Neuron (in vitro differentiated cells): Measurements from ENCODE around the gene TBC1D9.
A peak's percentile ranks its signal among the peaks of the same experiment; 100 is the strongest.

ENCODE experiments used
- H2AFZ ChIP-seq: one replicate; pipeline ENCODE4 v1.6.1; 2013; ENCODE audit warnings: low read depth, mild to moderate bottlenecking, inconsistent platforms, low read length, moderate library complexity
- H3K27me3 ChIP-seq: one replicate; pipeline ENCODE4 v1.6.1; 2013; ENCODE audit warnings: low read length; ENCODE audit not compliant: insufficient read depth
- H3K36me3 ChIP-seq: one replicate; pipeline ENCODE4 v1.6.1; 2013; ENCODE audit warnings: low read length; ENCODE audit not compliant: insufficient read depth
- H3K4me1 ChIP-seq: one replicate; pipeline ENCODE4 v1.6.1; 2013; ENCODE audit warnings: low read length; ENCODE audit not compliant: insufficient read depth
- H3K4me3 ChIP-seq: 2 replicates; pipeline ENCODE4 v1.5.1; 2013; ENCODE audit warnings: mild to moderate bottlenecking, low read length, moderate library complexity
- H3K9me3 ChIP-seq: one replicate; pipeline ENCODE4 v1.6.1; 2013; ENCODE audit warnings: low read length

TBC1D9 gene

DNA sequence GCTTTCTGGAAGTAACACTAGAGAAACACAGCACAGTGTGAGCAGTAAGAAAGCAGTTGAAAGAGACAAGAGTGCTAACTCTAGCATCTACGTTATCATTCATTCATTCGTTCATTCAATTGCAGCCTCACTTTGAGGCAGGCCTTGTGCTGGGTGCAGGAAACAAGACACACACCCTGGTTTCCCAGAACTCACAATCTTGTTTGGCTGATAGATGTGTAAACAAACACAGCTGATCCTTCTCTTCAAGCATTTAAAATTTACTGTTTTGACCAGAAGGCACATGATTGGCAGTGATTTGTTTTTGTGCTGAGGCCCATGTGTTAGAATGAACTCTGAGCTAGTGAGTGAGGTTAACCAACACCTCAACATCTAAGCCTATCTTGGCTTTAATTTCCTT, 20.4 kb upstream of the TBC1D9 start:
- Histone ChIP-seq H3K27me3 (no peaks in the 10 kb centered on the region), H3K36me3 (no peaks in the 10 kb centered on the region), H3K4me3 (no peak overlapping the region), H3K9me3 (no peaks in the 10 kb centered on the region), H2AFZ (no peak overlapping the region), H3K4me1 (no peaks in the 10 kb centered on the region)

DNA sequence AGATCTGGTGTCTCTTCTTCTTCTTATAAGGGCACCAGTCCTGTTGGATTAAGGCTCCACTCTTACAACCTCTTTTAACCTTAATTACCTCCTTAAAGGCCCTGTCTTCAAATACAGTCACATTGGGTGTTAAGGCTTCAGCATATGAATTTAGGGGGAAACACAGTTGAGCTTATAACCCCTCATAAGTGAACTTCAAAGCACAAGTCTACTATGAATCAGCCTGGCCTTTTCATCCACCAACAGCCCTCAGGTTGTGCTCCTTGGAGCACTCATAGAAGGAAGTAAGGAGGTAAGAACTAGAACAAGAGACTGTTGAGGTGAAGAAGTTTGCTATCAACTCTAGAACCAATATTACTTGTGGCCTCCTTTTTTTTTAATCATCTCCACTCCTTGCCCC, 18.8 kb upstream of the TBC1D9 start:
- H3K4me1 ChIP-seq, result no peaks in the 10 kb centered on the region
- H3K4me3 ChIP-seq, result no peak overlapping the region
- H3K9me3 ChIP-seq, result peaks cover 2% of the 10 kb centered on the region
- no peak overlapping the region for H2AFZ ChIP-seq
- H3K36me3 ChIP-seq, result no peaks in the 10 kb centered on the region
- H3K27me3 ChIP-seq, result no peaks in the 10 kb centered on the region

DNA sequence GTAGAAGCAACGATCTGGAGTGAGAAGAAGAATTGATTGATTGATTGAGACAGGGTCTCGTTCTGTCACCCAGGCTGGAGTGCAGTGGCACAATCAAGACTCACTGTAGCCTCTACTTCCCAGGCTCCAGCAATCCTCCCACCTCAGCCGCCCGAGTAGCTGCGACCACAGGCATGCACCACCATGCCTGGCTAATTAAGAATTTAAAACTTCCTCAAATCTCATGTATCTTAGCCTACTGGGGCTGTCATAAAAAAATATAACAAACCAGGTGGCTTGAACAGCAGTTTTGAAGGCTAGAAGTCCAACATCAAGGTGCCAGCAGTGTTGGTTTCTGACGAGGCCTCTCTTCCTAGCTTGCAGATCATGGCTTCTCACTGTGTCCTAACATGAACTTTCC, 18.3 kb upstream of the TBC1D9 start:
- H2AFZ ChIP-seq, result no peak overlapping the region
- H3K9me3 ChIP-seq, result peaks cover 2% of the 10 kb centered on the region
- H3K4me1 ChIP-seq, result no peaks in the 10 kb centered on the region
- H3K27me3 ChIP-seq, result no peaks in the 10 kb centered on the region
- H3K4me3 ChIP-seq, result no peak overlapping the region
- H3K36me3 ChIP-seq, result no peaks in the 10 kb centered on the region

DNA sequence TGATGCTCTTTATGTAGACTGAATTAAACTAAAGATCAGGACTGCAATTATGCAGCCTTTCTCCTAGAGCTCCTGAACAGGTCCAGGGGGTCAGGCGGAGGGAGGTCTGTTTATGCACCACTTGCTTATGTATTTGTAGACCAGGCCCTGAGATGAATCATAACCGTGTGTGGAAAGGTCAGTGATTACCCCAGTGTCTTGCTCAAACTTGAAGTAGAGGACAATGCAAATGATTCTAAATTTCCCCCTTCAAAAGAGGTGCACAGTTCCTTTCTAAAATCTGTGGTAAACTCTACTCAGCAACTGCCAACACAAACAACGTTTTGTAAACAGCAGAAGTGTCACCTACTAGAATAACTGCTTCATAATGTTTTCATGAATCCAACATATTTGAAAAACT, 13.0 kb upstream of the TBC1D9 start:
- no peaks in the 10 kb centered on the region for H3K36me3 ChIP-seq
- H3K9me3 ChIP-seq, result peaks cover 2% of the 10 kb centered on the region
- H3K27me3 ChIP-seq, result no peaks in the 10 kb centered on the region
- no peak overlapping the region for H2AFZ ChIP-seq
- H3K4me1 ChIP-seq, result no peaks in the 10 kb centered on the region
- no peak overlapping the region for H3K4me3 ChIP-seq

DNA sequence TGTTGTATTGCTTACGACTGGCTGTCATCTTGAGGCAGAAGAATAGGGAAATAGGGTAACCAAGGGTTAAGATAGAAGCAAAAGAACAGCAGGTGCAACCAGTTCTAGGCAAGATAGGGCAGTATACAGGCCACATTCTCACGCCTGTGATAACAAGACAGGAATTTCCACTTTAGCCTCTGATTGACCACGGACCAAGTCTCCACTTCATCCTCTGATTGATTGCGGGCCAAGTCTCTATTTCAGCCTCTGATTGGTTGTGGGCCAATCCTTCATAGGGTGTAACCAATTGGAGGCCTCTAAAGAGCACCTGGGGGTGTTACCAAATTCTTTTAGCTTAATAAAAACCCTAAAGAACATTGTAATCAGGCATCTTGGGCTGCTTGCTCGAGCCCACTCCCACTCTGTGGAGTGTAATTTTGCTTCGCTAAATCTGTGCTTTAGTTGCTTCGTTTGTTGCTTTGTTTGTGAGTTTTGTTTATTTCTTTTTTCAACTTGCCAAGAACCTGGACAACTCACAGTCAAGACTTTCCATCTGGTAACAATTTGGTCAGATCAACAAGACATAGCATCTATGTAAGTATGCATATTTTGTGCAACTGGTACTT, 8.7 kb upstream of the TBC1D9 start:
- no peaks in the 10 kb centered on the region for H3K27me3 ChIP-seq
- no peak overlapping the region for H3K4me3 ChIP-seq
- no peaks in the 10 kb centered on the region for H3K4me1 ChIP-seq
- H3K36me3 ChIP-seq, result no peaks in the 10 kb centered on the region
- no peaks in the 10 kb centered on the region for H3K9me3 ChIP-seq
- no peak overlapping the region for H2AFZ ChIP-seq

DNA sequence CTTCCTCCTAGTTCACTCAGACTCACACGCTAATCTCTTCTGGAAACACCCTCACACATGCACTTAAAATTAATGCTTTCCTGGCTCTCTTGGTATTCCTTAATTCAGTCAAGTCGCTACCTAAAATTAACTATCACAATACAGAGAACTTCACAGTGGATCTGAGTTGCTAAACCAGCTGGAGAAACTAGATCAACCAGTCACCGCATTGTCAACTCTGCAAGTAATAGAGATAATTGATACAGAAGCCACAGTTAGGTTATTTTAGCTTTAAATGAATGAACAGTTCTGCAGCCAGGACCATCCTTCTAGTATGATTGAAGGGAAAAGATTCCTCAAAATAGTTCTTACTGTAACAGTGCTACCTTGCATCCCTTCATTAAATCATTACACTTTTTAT, 6.0 kb upstream of the TBC1D9 start:
- H3K36me3 ChIP-seq, result no peaks in the 10 kb centered on the region
- peaks cover 4% of the 10 kb centered on the region for H3K4me1 ChIP-seq
- no peaks in the 10 kb centered on the region for H3K9me3 ChIP-seq
- H2AFZ ChIP-seq, result no peak overlapping the region
- H3K27me3 ChIP-seq, result no peaks in the 10 kb centered on the region
- no peak overlapping the region for H3K4me3 ChIP-seq

DNA sequence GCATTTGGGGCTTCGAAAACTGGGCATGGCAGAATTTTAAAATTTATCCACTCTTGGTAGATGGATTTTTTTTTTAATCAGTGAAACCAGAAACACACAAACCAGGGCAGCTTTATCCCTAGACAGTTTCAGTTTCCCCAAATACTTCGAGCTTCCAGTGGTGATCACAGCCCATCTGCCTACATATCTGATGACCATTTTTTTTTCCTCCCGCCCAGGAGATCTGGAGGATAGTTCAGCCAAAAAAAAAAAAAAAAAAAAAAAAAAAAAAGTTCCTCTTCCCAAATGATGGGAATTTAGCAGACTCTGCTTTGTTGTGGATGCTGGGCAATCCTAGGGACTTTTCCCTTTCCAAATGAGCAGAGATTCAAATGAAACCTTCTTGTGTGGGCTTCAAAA, 1.0 kb upstream of the TBC1D9 start:
- Histone ChIP-seq H3K36me3 (peaks cover 4% of the 10 kb centered on the region), H3K9me3 (no peaks in the 10 kb centered on the region), H3K4me3 (peak overlapping the region; percentile 85), H3K27me3 (no peaks in the 10 kb centered on the region), H2AFZ (peak overlapping the region; percentile 95), H3K4me1 (peaks cover 11% of the 10 kb centered on the region)

DNA sequence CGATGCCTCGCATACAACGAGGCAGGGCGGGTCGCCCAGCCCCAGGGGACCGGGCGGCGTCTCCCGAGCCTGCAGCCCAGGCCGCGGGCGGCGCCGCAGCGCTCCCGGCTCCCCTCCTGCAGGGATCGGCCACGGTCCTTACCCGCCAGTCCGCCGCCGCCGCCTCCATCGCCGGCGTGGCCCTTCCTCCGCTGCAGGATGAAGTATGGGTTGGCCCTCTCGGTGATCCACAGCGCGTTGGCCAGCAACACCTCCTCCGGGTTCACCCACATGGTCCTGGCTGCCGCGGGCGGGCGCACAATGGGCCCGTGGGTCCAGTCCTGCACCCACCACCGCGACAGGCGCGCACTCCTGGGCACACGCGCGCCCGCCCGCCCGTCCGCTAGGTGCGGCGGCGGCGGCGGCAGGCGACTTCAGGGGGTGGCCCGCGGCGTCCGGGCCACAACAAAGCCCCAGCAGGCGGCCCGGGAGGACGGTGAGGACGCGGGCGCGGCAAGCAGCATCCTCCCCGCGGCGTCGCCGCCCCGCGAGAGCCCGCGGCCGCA, 339 bp downstream of the TBC1D9 start:
- peaks cover 11% of the 10 kb centered on the region for H3K4me1 ChIP-seq
- H2AFZ ChIP-seq, result peak overlapping the region; percentile 95
- H3K9me3 ChIP-seq, result no peaks in the 10 kb centered on the region
- H3K27me3 ChIP-seq, result no peaks in the 10 kb centered on the region
- peak overlapping the region; percentile 85 for H3K4me3 ChIP-seq
- peaks cover 4% of the 10 kb centered on the region for H3K36me3 ChIP-seq

DNA sequence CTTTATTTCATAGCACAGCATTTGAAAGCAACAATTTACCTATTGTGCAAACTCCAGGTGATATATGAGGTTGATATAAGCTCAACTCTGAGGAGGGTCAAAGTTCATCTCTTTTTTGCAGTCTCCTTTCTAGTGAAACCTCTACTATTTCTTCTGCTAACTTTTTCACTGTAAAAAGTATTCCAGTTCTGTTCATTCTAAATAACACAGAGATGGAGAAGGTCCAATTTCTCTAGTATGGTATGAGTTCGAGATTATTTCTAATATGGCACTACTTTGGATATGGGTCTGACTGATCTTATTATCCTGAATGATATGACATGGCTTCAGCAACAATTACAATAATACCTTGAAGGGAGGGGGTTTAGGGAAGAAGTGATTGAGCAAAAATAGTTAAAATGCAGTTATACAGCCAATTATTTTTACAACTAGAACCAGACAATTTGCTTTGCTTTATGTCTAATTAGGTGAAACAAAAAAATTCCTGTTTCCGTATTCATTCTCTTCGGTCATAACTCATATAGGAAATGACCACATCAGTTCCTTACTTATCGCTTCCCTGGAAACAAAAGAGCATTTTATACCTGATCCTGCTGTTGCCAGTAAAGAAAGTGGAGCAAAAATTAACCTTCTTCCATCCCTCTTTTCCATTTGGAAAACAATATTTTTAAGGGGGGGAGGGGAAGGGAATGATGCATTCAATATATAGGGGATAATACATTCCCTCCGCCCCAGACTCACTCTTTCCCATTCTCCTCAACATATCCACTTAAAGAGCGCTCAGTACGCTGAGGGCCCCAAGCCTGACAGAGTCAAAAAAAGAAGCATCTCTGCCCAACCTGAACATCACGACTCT, 1.0 kb downstream of the TBC1D9 start:
- Histone ChIP-seq H3K9me3 (no peaks in the 10 kb centered on the region), H3K36me3 (peaks cover 4% of the 10 kb centered on the region), H2AFZ (peak overlapping the region; percentile 95), H3K4me1 (peaks cover 11% of the 10 kb centered on the region), H3K27me3 (no peaks in the 10 kb centered on the region), H3K4me3 (peak overlapping the region; percentile 85)

DNA sequence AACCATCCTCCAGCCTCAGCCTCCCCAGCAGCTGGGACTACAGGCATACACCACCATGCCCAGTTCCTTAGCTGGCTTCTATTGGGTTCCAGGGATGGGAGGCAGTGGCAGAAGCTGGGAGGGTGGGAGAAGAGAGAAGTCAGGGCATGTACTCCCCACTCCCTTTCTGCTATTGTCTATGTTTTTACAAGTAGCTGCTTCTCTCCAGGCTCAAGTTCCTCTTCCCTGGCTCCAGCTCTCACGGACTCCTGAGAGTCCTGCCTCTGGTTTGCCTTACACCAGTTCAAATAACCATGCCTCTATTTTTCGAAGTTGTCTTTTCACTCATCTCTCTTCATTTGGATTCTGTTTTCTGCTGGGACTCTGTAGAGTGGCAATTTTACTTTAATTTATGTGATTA, 2.9 kb downstream of the TBC1D9 start:
- Histone ChIP-seq H2AFZ (no peak overlapping the region), H3K4me3 (no peak overlapping the region), H3K4me1 (peaks cover 11% of the 10 kb centered on the region), H3K36me3 (peaks cover 4% of the 10 kb centered on the region), H3K27me3 (no peaks in the 10 kb centered on the region), H3K9me3 (no peaks in the 10 kb centered on the region)

DNA sequence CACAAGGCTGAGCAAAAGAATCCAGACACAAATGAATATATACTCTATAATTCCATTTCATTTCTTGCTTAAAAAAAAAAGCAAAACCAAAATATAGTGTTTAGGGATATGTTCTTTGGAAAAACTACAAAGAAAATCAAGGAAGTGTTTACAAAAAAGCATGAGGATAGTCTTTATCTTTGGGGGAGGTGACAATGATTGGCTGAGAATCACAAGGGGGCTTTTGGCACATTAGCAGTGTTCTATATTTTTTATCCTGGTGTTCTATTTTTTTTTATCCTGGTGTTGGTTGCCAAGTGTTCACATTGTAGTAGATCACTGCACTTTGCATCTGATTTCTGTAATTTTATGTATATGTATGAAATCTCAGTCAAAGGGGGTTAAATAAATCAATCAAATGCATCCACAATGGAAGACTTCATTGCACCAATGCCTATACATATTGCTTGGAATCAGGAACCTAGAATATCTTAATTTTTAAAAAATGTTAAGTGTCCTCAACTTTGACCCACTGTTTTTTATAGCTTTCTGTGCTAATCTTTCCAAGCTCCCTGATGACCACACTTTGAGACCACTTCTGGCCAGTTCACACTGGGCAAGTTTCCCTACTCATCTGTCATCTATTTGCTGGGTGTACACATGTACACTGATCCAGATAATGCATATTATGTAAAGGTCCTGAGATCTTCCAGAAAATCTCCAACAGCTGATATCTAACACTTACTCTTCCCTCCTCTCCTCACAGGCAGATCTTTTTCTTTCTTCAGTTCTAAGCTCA, 3.7 kb downstream of the TBC1D9 start:
- H3K36me3 ChIP-seq, result peaks cover 4% of the 10 kb centered on the region
- H2AFZ ChIP-seq, result no peak overlapping the region
- no peaks in the 10 kb centered on the region for H3K27me3 ChIP-seq
- H3K4me3 ChIP-seq, result no peak overlapping the region
- H3K4me1 ChIP-seq, result peaks cover 9% of the 10 kb centered on the region
- no peaks in the 10 kb centered on the region for H3K9me3 ChIP-seq

DNA sequence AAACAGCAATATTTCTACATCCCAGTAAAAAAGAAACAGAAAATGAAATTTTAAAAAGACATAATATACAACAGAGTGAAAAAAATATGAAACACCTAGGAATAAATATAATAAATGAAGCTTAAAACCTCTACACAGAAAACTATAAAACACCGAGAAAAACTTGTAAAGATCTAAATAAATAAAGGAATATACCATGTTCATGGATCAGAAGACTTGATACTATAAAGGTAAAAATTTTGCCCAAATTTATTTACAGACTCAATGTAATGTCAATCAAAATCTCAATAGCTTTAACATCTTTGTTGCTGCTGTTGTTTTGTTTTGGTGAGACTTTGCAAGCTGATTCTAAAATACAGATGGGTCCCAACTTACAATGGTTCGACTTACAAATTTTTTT, 5.7 kb downstream of the TBC1D9 start:
- Histone ChIP-seq H2AFZ (no peak overlapping the region), H3K27me3 (no peaks in the 10 kb centered on the region), H3K4me1 (peaks cover 7% of the 10 kb centered on the region), H3K4me3 (no peak overlapping the region), H3K36me3 (peaks cover 4% of the 10 kb centered on the region), H3K9me3 (no peaks in the 10 kb centered on the region)

DNA sequence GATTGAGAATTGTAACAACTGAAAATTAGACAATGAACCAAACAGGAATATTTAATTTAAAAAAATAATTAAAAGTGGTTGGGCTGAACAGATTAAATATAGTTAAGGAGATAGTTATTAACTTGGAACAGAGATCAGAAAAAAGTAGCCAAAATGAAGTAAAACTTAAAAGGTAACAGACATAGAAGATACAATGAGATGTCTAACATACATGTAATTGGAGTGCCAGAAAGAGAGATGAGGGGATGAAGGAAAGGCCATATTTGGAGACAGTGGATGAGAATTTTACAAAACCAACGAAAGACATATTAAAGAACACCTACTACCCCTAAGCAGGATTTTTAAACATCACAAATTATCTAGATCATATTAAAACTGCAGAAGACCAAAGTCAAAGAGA, 8.0 kb downstream of the TBC1D9 start:
- Histone ChIP-seq H3K9me3 (no peaks in the 10 kb centered on the region), H3K36me3 (no peaks in the 10 kb centered on the region), H3K4me3 (no peak overlapping the region), H3K4me1 (peaks cover 6% of the 10 kb centered on the region), H2AFZ (no peak overlapping the region), H3K27me3 (no peaks in the 10 kb centered on the region)
